EH (cell line): ENCODE data around the gene P4HA3.

Experiments
- DNase-seq: peaks from one replicate; pipeline ENCODE4 v3.0.0-alpha.2; 2015; ENCODE audit warnings: low read depth

P4HA3 gene

DNA sequence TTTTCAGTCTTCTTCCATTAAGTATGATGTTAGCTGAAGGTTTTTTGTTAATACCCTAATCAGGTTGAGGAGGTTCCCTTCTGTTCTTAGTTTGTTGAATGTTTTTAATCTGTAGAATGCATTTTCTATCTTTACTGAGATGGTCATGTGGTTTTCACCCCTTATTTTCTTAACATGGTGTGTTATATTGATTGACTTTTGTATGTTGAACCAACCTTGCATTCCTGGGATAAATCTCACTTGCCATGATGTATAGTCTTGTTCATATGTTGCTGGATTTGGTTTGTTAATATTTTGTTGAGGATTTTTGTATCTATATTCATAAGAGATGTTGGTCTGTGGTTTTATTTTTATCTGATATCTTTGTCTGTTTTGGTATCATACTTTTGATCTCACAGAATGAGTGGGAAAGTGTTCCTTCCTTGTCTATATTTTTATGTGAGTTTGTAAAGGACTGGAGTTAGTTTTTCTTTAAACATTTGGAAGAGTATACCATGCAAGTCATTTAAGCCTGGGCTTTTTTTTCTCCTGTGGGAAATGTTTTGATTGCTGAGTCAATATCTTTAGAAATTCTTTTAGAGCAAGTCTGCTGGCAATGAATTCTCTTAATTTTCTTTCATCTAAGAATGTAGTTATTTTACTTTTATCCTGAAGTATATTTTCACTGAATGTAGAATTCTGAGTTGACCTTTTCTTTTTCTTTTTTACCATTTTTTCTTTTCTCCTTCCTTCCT, 5.5 kb upstream of the P4HA3 start:
- peak; percentile 80 for DNase-seq

GRCh38 chr11:74312326-74312725, 886 bp upstream of the P4HA3 start:
- DNase-seq, result no peak

- DNase-seq, result no peak
Measured at GRCh38 chr11:74310857-74311256, 583 bp downstream of the P4HA3 start.

DNA sequence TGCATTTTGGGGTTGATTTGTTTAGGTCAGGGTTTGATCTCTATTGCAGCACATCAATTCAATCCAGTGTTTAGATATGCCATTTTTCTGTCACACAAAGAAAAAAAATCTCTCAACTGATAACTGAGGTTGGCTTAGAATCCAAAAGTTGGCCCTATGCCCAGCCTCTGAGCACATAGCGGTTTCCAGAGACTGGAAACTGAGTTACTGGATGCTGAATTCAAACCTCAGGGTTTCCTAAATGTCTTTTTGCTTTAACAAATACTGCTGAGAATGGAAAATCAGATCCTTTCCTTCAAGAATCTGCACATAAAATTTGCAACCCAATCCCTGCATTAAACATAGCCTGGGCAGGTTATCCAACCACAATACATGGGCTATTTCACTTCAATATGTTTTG, 4.0 kb downstream of the P4HA3 start:
- DNase-seq, result peak; percentile 61

GRCh38 chr11:74306435-74307175, 4.8 kb downstream of the P4HA3 start:
- DNase-seq, result no peak

DNA sequence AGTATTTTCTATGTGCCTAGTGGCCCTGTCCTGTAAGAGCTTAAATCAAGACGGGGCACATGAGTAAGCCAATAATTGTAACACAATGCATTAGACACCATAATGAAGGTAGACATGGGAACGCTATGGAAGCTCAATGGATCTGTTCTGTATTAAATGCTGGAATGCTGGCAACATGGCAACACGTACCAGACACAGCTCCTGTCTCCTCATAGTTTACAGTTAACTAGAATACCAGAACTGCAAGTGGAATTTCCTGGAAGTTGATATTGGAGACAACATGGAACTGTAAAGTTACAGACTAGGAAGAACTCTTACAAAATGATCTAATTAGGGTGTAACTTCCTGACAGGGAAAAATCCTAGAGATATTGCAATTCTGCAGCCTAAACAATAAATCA, 12.4 kb downstream of the P4HA3 start:
- peak; percentile 76 for DNase-seq

GRCh38 chr11:74297484-74297883, 14.0 kb downstream of the P4HA3 start:
- DNase-seq, result no peak

DNA sequence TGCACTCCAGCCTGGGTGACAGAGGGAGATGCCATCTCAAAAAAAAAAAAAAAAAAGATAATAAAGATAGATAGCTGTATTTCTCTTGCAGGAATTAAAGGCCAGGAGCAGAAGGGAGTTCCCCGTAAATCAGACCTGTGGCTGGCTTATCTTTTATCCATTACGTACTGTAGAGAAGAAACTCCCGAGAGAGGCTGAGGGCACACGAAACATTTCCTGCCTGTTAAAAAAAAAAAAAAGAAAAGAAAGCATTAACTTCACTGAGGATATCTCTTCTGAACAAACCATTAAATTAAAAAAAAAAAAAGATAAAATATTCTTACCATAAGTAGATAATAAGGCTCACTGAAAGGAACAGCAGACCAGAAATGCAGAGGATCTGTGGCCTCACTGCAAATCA, 22.5 kb downstream of the P4HA3 start:
- no peak for DNase-seq

- DNase-seq, result peak; percentile 94
Measured at GRCh38 chr11:74288161-74288560, 23.3 kb downstream of the P4HA3 start.

GRCh38 chr11:74284466-74284865, 27.0 kb downstream of the P4HA3 start:
- DNase-seq, result peak; percentile 61

GRCh38 chr11:74283580-74284180, 27.8 kb downstream of the P4HA3 start:
- DNase-seq, result no peak

GRCh38 chr11:74282914-74283371, 28.5 kb downstream of the P4HA3 start:
- DNase-seq, result peak; percentile 62

GRCh38 chr11:74282421-74282820, 29.0 kb downstream of the P4HA3 start:
- DNase-seq, result peak; percentile 37

DNA sequence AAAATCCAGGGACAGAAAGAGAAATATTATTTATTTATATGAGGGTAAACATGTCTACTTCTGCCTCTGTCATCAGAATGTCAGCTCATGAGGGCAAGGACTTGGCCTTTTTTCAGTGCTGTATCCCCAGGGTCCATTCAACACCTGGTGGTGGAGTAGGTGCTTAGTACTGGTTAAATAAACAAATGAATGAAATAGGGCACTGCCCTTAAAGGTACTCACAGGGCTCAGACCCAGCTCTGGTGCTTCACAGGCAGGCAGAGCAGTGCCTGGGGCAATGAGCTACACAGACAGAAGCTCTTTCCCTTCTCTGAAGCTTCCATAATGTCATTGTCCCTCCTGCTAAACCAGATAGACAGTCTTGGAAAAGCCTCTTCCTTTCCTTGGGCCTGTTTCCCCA, 30.9 kb downstream of the P4HA3 start:
- no peak for DNase-seq

DNA sequence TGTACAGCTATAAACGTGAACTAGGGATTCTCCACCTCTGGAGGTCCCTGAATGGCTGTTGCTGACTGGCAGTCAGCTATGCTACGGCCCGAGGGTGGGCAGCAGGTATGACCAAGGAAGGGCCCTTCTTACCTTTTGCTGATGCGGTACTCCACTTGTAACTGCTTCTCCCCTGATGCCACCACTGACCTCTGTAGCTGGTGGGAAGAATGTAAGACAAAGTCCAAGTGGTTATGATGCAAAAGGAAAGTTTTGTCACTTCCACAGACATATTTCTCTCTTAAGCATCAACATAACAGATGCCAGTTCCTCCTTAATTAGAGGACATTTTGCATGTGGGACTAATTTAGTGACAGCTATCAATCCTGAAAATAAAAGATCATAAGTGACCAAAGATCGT, 32.2 kb downstream of the P4HA3 start:
- DNase-seq, result no peak

- peak; percentile 99 for DNase-seq
Measured at GRCh38 chr11:74278721-74279161, 32.7 kb downstream of the P4HA3 start.

- no peak for DNase-seq
Measured at GRCh38 chr11:74278103-74278502, 33.3 kb downstream of the P4HA3 start.

- peak; percentile 84 for DNase-seq
Measured at GRCh38 chr11:74276581-74276980, 34.9 kb downstream of the P4HA3 start.

DNA sequence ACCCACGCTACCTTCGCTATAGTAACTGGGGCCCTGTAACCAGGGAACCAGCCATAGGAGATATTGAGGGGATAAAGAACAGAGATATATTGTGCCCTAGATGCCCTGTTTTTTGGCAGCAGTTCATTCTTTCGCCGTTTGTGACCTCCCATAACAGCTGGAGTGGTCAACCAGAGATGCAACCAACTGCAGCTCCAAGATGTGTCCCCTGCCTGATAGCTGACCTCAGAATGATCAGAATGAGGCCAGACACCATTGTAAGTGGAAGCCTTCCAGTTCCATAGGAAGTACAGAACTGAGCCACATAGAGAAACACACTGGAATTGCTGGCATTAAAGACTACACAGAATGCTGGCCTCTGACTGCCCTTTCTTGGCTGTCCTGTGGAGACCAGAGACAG, 39.2 kb downstream of the P4HA3 start:
- DNase-seq, result no peak

GRCh38 chr11:74269161-74269811, 42.2 kb downstream of the P4HA3 start:
- no peak for DNase-seq

DNA sequence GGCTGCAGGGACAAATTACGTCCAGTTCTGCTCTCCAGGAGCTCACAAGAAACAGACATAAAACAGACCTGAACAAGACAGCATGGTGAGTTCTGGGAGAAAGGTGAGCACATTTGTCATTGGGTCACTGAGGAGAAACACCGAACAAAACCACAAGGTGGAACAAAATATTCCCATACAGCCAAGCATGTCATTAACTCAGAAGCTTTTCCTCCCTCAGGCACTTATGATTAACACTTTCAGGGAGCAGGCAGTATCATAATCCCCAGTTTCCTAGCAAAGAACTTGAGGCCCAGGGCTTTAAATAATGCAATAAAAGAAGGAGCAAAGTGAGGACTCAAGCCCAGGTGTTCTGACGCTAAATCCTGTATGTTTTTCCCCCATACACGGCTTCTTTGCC, 43.0 kb downstream of the P4HA3 start:
- DNase-seq, result no peak

GRCh38 chr11:74267014-74267413, 44.4 kb downstream of the P4HA3 start:
- no peak for DNase-seq

GRCh38 chr11:74265256-74265655, 46.2 kb downstream of the P4HA3 start:
- no peak for DNase-seq
